Muscle of back (tissue), 11 donors: ENCODE data around the gene TAS2R1. TPM values are rescaled to one million over a fixed set of nuclear protein-coding genes. Genes with fewer than 3 reads are reported as not detected.

Source experiments
- DNase-seq, 3 donors: peaks; one replicate each; pipeline versions ENCODE4 v3.0.0 to v3.0.0-alpha.2; 2013
- polyA plus RNA-seq, 10 donors: library from polyadenylated mRNA; unstranded; fragments of 120-200 nt; gene quantifications; one replicate each; pipeline ENCODE4 v1.2.1, GENCODE V29; 2013; ENCODE audit not compliant: insufficient read length in 10 of 10

TAS2R1 gene
- polyA plus RNA-seq, 10 donors: 0.20 to 0.40 (median 0.31) TPM; not detected in 6

GRCh38 chr5:9589049-9589835 lies 40.9 kb downstream of the TAS2R1 start:
- no peak for DNase-seq

- DNase-seq: no peak
Observed at GRCh38 chr5:9588254-9588653, 41.9 kb downstream of the TAS2R1 start.

GRCh38 chr5:9587135-9587534 lies 43.0 kb downstream of the TAS2R1 start:
- no peak for DNase-seq

- no peak for DNase-seq
Observed at GRCh38 chr5:9582406-9582805, 47.7 kb downstream of the TAS2R1 start.

Other genes starting within 250 kb of the TAS2R1 start
- gene SEMA5A, start 84.3 kb downstream of the TAS2R1 start, polyA plus RNA-seq: 10 to 100 TPM; 27.6 to 43.9 (median 34.1) TPM